H9 (cell line): ENCODE results near the gene GIT1. TPM values are rescaled to one million over a fixed set of nuclear protein-coding genes. Genes with fewer than 3 reads are reported as not detected.

Source experiments
- DNase-seq: peaks from one replicate; pipeline ENCODE4 v3.0.0-alpha.2; 2017
- H2AFZ ChIP-seq: one replicate; pipeline ENCODE4 v1.6.1; 2013; ENCODE audit warnings: mild to moderate bottlenecking, low read length, control low read depth, moderate library complexity
- H2AK5ac ChIP-seq: 2 replicates; pipeline ENCODE4 v1.6.1; 2013; ENCODE audit warnings: low read length, control low read depth, mixed read lengths; ENCODE audit not compliant: insufficient read length
- H2BK120ac ChIP-seq: one replicate; pipeline ENCODE4 v1.6.1; 2013; ENCODE audit warnings: low read depth, mild to moderate bottlenecking, low read length, control low read depth, inconsistent platforms; ENCODE audit not compliant: poor library complexity, severe bottlenecking
- H2BK12ac ChIP-seq: 2 replicates; pipeline ENCODE4 v1.6.1; 2013; ENCODE audit warnings: low read length, control low read depth, mixed read lengths, low read depth; ENCODE audit not compliant: insufficient read length
- H2BK15ac ChIP-seq: 2 replicates; pipeline ENCODE4 v1.6.1; 2013; ENCODE audit warnings: low read depth, low read length, control low read depth
- H2BK20ac ChIP-seq: one replicate; pipeline ENCODE4 v1.6.1; 2013; ENCODE audit warnings: low read depth, mild to moderate bottlenecking, low read length, control low read depth, inconsistent platforms; ENCODE audit not compliant: poor library complexity, severe bottlenecking
- H2BK5ac ChIP-seq: 2 replicates; pipeline ENCODE4 v1.6.1; 2013; ENCODE audit warnings: low read length, control low read depth, mixed read lengths; ENCODE audit not compliant: insufficient read length
- H3K14ac ChIP-seq: 2 replicates; pipeline ENCODE4 v1.6.1; 2013; ENCODE audit warnings: low read length, control low read depth; ENCODE audit not compliant: insufficient read depth
- H3K18ac ChIP-seq: 2 replicates; pipeline ENCODE4 v1.6.1; 2013; ENCODE audit warnings: low read depth, mild to moderate bottlenecking, mixed read lengths, low read length, control low read depth; ENCODE audit not compliant: insufficient read length
- H3K23ac ChIP-seq: 2 replicates; pipeline ENCODE4 v1.6.1; 2013; ENCODE audit warnings: low read length, control low read depth, mixed read lengths, low read depth; ENCODE audit not compliant: insufficient read length
- H3K23me2 ChIP-seq: 2 replicates; pipeline ENCODE4 v1.6.1; 2013; ENCODE audit warnings: low read depth, mild to moderate bottlenecking, mixed read lengths, low read length, control low read depth; ENCODE audit not compliant: insufficient read length, poor library complexity, severe bottlenecking
- H3K27ac ChIP-seq: 2 replicates; pipeline ENCODE4 v1.5.1; 2013; ENCODE audit warnings: low read length, control low read depth, mixed read lengths, low read depth; ENCODE audit not compliant: insufficient read length
- H3K27me3 ChIP-seq: 2 replicates; pipeline ENCODE4 v1.6.1; 2013; ENCODE audit warnings: low read length, control low read depth, inconsistent platforms; ENCODE audit not compliant: insufficient read depth
- H3K4ac ChIP-seq: 2 replicates; pipeline ENCODE4 v1.6.1; 2013; ENCODE audit warnings: low read depth, mild to moderate bottlenecking, control low read depth, inconsistent platforms, low read length, moderate library complexity
- H3K4me1 ChIP-seq: 2 replicates; pipeline ENCODE4 v1.6.1; 2013; ENCODE audit warnings: low read length, control low read depth, inconsistent platforms; ENCODE audit not compliant: insufficient read depth
- H3K4me2 ChIP-seq: 2 replicates; pipeline ENCODE4 v1.6.1; 2013; ENCODE audit warnings: low read length, control low read depth, mixed read lengths; ENCODE audit not compliant: insufficient read length, insufficient read depth
- H3K56ac ChIP-seq: 2 replicates; pipeline ENCODE4 v1.6.1; 2013; ENCODE audit warnings: low read depth, mild to moderate bottlenecking, mixed read lengths, low read length, control low read depth; ENCODE audit not compliant: insufficient read length
- H3K79me1 ChIP-seq: 2 replicates; pipeline ENCODE4 v1.6.1; 2013; ENCODE audit warnings: low read depth, mild to moderate bottlenecking, moderate library complexity, low read length, control low read depth, inconsistent platforms; ENCODE audit not compliant: insufficient read depth, poor library complexity, severe bottlenecking
- H3K79me2 ChIP-seq: 2 replicates; pipeline ENCODE4 v1.6.1; 2013; ENCODE audit warnings: low read length, control low read depth, inconsistent platforms; ENCODE audit not compliant: insufficient read depth
- H3K9ac ChIP-seq: 2 replicates; pipeline ENCODE4 v1.6.1; 2013; ENCODE audit warnings: low read length, control low read depth, mixed read lengths; ENCODE audit not compliant: insufficient read length; ENCODE audit errors: extremely low read depth
- H3K9me3 ChIP-seq: one replicate; pipeline ENCODE4 v1.6.1; 2013; ENCODE audit warnings: low read depth, low read length, inconsistent platforms; ENCODE audit not compliant: control insufficient read depth
- H3T11ph ChIP-seq: one replicate; pipeline ENCODE4 v1.6.1; 2013; ENCODE audit warnings: mild to moderate bottlenecking, low read length, control low read depth, inconsistent platforms
- H4K20me1 ChIP-seq: one replicate; pipeline ENCODE4 v1.6.1; 2013; ENCODE audit not compliant: control insufficient read depth, insufficient read length, insufficient read depth
- H4K5ac ChIP-seq: 2 replicates; pipeline ENCODE4 v1.6.1; 2013; ENCODE audit warnings: low read depth, mild to moderate bottlenecking, mixed read lengths, low read length, control low read depth; ENCODE audit not compliant: insufficient read length
- H4K8ac ChIP-seq: replicated peaks from 2 replicates; pipeline ENCODE4 v1.6.1; 2013; ENCODE audit warnings: low read length, control low read depth, mixed read lengths, low read depth; ENCODE audit not compliant: insufficient read length
- H4K91ac ChIP-seq: 2 replicates; pipeline ENCODE4 v1.6.1; 2013; ENCODE audit warnings: low read depth, mild to moderate bottlenecking, moderate library complexity, mixed read lengths, low read length, control low read depth; ENCODE audit not compliant: insufficient read length
- H3K27ac Mint-ChIP-seq, 3 experiments: 2 replicates in 2 of 3; 3 replicates in 1 of 3; pipeline ENCODE4 v1.8.0; 2020 to 2021; ENCODE audit warnings: mixed read lengths in 3 of 3, mild to moderate bottlenecking in 1 of 3, moderate library complexity in 1 of 3
- H3K27me3 Mint-ChIP-seq: 2 replicates; pipeline ENCODE4 v1.8.0; 2021; ENCODE audit warnings: low read depth, mild to moderate bottlenecking, moderate library complexity, mixed read lengths
- H3K36me3 Mint-ChIP-seq, 3 experiments: 2 replicates in 2 of 3; 3 replicates in 1 of 3; pipeline ENCODE4 v1.8.0; 2020 to 2021; ENCODE audit warnings: low read depth in 3 of 3, mixed read lengths in 3 of 3; ENCODE audit not compliant: insufficient read depth in 1 of 3
- H3K4me1 Mint-ChIP-seq, 2 experiments: 2 replicates each; pipeline ENCODE4 v1.8.0; 2020; ENCODE audit warnings: mixed read lengths in 2 of 2
- H3K4me3 Mint-ChIP-seq, 2 experiments: 2 replicates in 1 of 2; 3 replicates in 1 of 2; pipeline ENCODE4 v1.8.0; 2020 to 2021; ENCODE audit warnings: mild to moderate bottlenecking in 2 of 2, mixed read lengths in 2 of 2, moderate library complexity in 1 of 2
- H3K9me3 Mint-ChIP-seq, 2 experiments: 2 replicates in 1 of 2; 3 replicates in 1 of 2; pipeline ENCODE4 v1.8.0; 2020; ENCODE audit warnings: mild to moderate bottlenecking in 2 of 2, mixed read lengths in 2 of 2, moderate library complexity in 1 of 2
- WGBS: extraction: QIAGEN DNeasy Blood & Tissue Kit; methylation state at CpG from one replicate; pipeline ENCODE4 v1.1.7; 2013; ENCODE audit warnings: missing lambda C conversion rate, low lambda C conversion rate, mixed read lengths; ENCODE audit not compliant: insufficient read length; ENCODE audit errors: extremely low coverage; 5-methylcytosine and 5-hydroxymethylcytosine counted together
- total RNA-seq: library from RNA; stranded (reverse); gene quantifications from 2 replicates; pipeline ENCODE4 v1.2.1, GENCODE V29; 2021
- TF ChIP-seq, protein P1 (sequence below): fragments of 200-600 bp; sonication (generic); conservative IDR thresholded peaks from 3 replicates; pipeline ENCODE4 v1.8.0; 2021; ENCODE audit warnings: antibody characterized with exemption, mild to moderate bottlenecking

GIT1 gene
- total RNA-seq, 1 experiment from 2014 or later = 47.4 TPM

DNA sequence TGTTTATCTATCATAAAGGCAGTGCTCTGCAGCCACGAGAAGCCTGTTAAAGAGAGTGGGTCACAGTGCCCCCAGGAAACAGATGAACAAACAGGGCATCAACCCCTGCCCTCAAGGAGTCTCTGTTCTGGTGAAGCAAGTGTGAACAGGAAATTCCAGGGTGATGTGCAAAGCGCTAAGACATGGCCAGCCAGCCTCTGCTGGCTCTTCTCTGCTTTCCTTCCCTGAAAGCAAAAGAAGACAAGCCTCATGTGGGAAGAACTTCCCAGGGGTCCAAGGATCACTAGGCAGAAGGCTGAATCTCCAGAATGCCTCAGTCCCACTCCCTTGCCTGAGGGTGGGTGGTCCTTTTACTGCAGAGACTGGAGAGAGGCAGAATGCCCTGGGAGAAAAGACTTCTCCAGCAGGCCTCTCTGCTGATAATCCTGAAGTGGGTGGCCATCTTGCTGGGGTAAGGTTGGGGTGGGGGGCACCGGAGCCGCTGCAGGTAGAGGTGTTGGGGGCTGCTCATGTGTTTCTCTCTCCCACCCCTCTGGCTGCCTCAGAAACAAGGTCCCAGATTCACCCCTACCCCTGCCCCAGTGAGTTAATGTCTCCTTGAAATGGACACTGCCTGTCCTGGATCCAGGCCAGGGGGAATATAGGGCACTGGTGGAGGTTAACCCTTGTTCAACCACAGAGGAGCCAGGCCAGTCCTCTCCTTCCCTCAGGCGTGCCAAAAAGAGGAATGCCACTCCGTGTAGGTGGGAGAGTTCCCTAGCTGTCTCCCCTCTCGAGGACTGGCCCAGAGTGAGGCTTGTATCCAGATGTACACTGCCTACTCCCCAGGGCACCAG is 5.9 kb upstream of the GIT1 start:
- H3K79me2 ChIP-seq = no peaks in the 10 kb centered on the region; the same call in 1 of the 2 replicates
- no peak overlapping the region for H3K9ac ChIP-seq
- no peak overlapping the region for H3K14ac ChIP-seq
- no CpG with 5 or more reads among the region's 7 CpGs for WGBS
- Mint-ChIP-seq H3K4me1 (peaks cover 43 to 71% of the 10 kb centered on the region in 2 experiments), H3K27ac (no peak overlapping the region), H3K27me3 (peaks cover 4% of the 10 kb centered on the region), H3K4me3 (peak overlapping the region in 1 of 2 experiments; percentile 88; a peak in 2 of 5 replicates), H3K9me3 (peaks cover 0 to 3% of the 10 kb centered on the region in 2 experiments; a peak in 1 of 5 replicates), H3K36me3 (peaks cover 0 to 2% (median 0%) of the 10 kb centered on the region in 3 experiments; a peak in 1 of 7 replicates)
- no peak overlapping the region for H2BK20ac ChIP-seq
- H2AFZ ChIP-seq = no peak overlapping the region
- no peak overlapping the region for H3K27ac ChIP-seq
- no peaks in the 10 kb centered on the region for H4K20me1 ChIP-seq
- peaks cover 26% of the 10 kb centered on the region for H3K23me2 ChIP-seq
- H2BK12ac ChIP-seq = no peak overlapping the region
- no peak overlapping the region for H3K18ac ChIP-seq
- no peak overlapping the region for H3T11ph ChIP-seq
- no peaks in the 10 kb centered on the region for H3K9me3 ChIP-seq
- H3K27me3 ChIP-seq = no peaks in the 10 kb centered on the region
- no peak overlapping the region for H4K91ac ChIP-seq
- H2BK120ac ChIP-seq = no peak overlapping the region
- H3K4me2 ChIP-seq = no peak overlapping the region
- no peak overlapping the region for H3K56ac ChIP-seq
- no peak overlapping the region for H2AK5ac ChIP-seq
- no peaks in the 10 kb centered on the region for H3K79me1 ChIP-seq
- H2BK15ac ChIP-seq = no peak overlapping the region
- no peak overlapping the region for H3K4ac ChIP-seq
- no peak overlapping the region for H2BK5ac ChIP-seq
- no peak overlapping the region for H3K23ac ChIP-seq
- H4K5ac ChIP-seq = no peak overlapping the region
- H3K4me1 ChIP-seq = peaks cover 4% of the 10 kb centered on the region; the same call in 1 of the 2 replicates
- no peak overlapping the region for H4K8ac ChIP-seq
- no peak for DNase-seq
- TF ChIP-seq, protein P1, sequence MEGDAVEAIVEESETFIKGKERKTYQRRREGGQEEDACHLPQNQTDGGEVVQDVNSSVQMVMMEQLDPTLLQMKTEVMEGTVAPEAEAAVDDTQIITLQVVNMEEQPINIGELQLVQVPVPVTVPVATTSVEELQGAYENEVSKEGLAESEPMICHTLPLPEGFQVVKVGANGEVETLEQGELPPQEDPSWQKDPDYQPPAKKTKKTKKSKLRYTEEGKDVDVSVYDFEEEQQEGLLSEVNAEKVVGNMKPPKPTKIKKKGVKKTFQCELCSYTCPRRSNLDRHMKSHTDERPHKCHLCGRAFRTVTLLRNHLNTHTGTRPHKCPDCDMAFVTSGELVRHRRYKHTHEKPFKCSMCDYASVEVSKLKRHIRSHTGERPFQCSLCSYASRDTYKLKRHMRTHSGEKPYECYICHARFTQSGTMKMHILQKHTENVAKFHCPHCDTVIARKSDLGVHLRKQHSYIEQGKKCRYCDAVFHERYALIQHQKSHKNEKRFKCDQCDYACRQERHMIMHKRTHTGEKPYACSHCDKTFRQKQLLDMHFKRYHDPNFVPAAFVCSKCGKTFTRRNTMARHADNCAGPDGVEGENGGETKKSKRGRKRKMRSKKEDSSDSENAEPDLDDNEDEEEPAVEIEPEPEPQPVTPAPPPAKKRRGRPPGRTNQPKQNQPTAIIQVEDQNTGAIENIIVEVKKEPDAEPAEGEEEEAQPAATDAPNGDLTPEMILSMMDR = no peak
